Measurements from ENCODE around the gene HS6ST2.

HS6ST2 gene

GRCh38 chrX:132712350-132712749 is 246.1 kb downstream of the HS6ST2 start:
- CTCF ChIA-PET: no interaction called here
- TF ChIP-seq CTCF (IDR thresholded peaks at IDR 0.05; ENCODE audit: control extremely low read depth, extremely low read depth, low read depth, missing control alignments): no peak
- DNase-seq (ENCODE audit: extremely low spot score): no peak

GRCh38 chrX:132710656-132711155 is 247.7 kb downstream of the HS6ST2 start:
- DNase-seq (ENCODE audit: extremely low spot score): no peak
- CTCF ChIA-PET: no interaction called here
- POLR2A ChIA-PET: no interaction called here
- no peak for TF ChIP-seq CTCF (IDR thresholded peaks at IDR 0.05; ENCODE audit: control extremely low read depth, extremely low read depth, low read depth, missing control alignments)

More at GRCh38 chrX:132712350-132712749, 246.1 kb downstream of the HS6ST2 start:
- POLR2A ChIA-PET: no interaction called here

GRCh38 chrX:132708529-132708928 is 249.9 kb downstream of the HS6ST2 start:
- no peak for DNase-seq (ENCODE audit: extremely low spot score)
- CTCF ChIA-PET: no interaction called here
- TF ChIP-seq CTCF (IDR thresholded peaks at IDR 0.05; ENCODE audit: control extremely low read depth, extremely low read depth, low read depth, missing control alignments): no peak
- POLR2A ChIA-PET: no interaction called here

GRCh38 chrX:132704769-132705168 is 253.7 kb downstream of the HS6ST2 start:
- ChIA-PET POLR2A (no interaction called here), CTCF (no interaction called here)
- no peak for TF ChIP-seq CTCF (IDR thresholded peaks at IDR 0.05; ENCODE audit: control extremely low read depth, extremely low read depth, low read depth, missing control alignments)
- DNase-seq (ENCODE audit: extremely low spot score): no peak

- no peak for TF ChIP-seq CTCF (IDR thresholded peaks at IDR 0.05; ENCODE audit: control extremely low read depth, extremely low read depth, low read depth, missing control alignments)
- no peak for DNase-seq (ENCODE audit: extremely low spot score)
- POLR2A ChIA-PET: no interaction called here
- CTCF ChIA-PET: no interaction called here
Measured at GRCh38 chrX:132694382-132694781, 264.0 kb downstream of the HS6ST2 start.

- ChIA-PET CTCF (no interaction called here), POLR2A (no interaction called here)
- TF ChIP-seq CTCF (IDR thresholded peaks at IDR 0.05; ENCODE audit: control extremely low read depth, extremely low read depth, low read depth, missing control alignments): no peak
- DNase-seq (ENCODE audit: extremely low spot score): no peak
Measured at GRCh38 chrX:132692526-132692925, 265.9 kb downstream of the HS6ST2 start.

- no peak for DNase-seq (ENCODE audit: extremely low spot score)
- no peak for TF ChIP-seq CTCF (IDR thresholded peaks at IDR 0.05; ENCODE audit: control extremely low read depth, extremely low read depth, low read depth, missing control alignments)
- CTCF ChIA-PET: no interaction called here
- POLR2A ChIA-PET: no interaction called here
Measured at GRCh38 chrX:132692066-132692465, 266.4 kb downstream of the HS6ST2 start.

Measured in GM10248 (cell line).